A549 treated with GW870086 at 1 μM for 4 hours (cell line): ENCODE results near the gene NVL. TPM values are rescaled to one million over a fixed set of nuclear protein-coding genes. Genes with fewer than 3 reads are reported as not detected.

Experiments used
- total RNA-seq: library from RNA; stranded (reverse); fragments of 200-300 nt; extraction: Qiagen RNA extraction; gene quantifications from 5 replicates; pipeline ENCODE4 v1.2.3, GENCODE V29; 2022; ENCODE audit warnings: low read depth

Gene NVL
- 18.6 to 21.2 TPM (median 20.9 TPM) in 5 replicates for total RNA-seq

GRCh38 chr1:224329842-224330753, at the start of gene NVL:
TSS of gene NVL (minus strand) at chr1:224330172. CDS start at chr1:224330127, 45 bp downstream.

GRCh38 chr1:224356685-224357625, 27.0 kb upstream of the NVL start, which contains the start of gene CNIH4:
TSS of gene CNIH4 (plus strand) at chr1:224356879. CDS start at chr1:224356925, 46 bp downstream.

GRCh38 chr1:224182866-224183590, 146.9 kb downstream of the NVL start, which contains the start of gene DEGS1:
TSS of gene DEGS1 (plus strand) at chr1:224183240. CDS start at chr1:224183337, 97 bp downstream.

Other genes starting within 250 kb of the NVL start
- 21.5 to 29.7 TPM (median 28.7 TPM) in 5 replicates for gene FBXO28, start 216.1 kb downstream of the NVL start, total RNA-seq
- 129 to 147 TPM (median 144 TPM) in 5 replicates for gene DEGS1, start 146.9 kb downstream of the NVL start, total RNA-seq
- gene CNIH4, start 26.7 kb upstream of the NVL start, total RNA-seq = 94.9 to 125 TPM (median 117 TPM) in 5 replicates
- gene WDR26, start 104.6 kb upstream of the NVL start, total RNA-seq = 26.8 to 38.4 TPM (median 35.5 TPM) in 5 replicates